ENCODE data around the gene SH3D19.

Gene SH3D19

GRCh38 chr4:151104621-151105020 lies 220.8 kb downstream of the SH3D19 start:
- no peak overlapping the region for H3K27ac ChIP-seq
- TF ChIP-seq CTCF (conservative IDR thresholded peaks at IDR 0.05) (no peak), ZFX (IDR thresholded peaks at IDR 0.05) (no peak)

DNA sequence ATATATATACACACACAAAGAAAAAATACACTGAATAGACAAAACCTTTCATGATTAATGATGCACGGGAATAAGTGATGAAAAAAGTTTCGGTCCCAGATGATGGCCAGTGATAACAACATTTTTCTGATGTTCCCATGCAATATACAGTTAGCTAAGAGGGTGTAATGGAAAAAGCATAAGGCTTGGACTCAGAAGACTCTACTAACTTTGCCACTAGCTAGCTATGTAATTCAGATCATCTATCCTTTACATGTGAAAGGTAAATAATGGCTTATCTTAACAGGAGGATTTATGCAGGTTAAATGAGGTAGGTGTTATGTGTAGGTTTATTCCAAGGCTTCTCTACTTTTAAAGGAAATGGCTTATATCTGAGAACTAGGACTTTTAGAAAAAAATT lies 221.6 kb downstream of the SH3D19 start:
- TF ChIP-seq CTCF (conservative IDR thresholded peaks at IDR 0.05) = no peak
- TF ChIP-seq ZFX (IDR thresholded peaks at IDR 0.05) = no peak
- H3K27ac ChIP-seq = no peak overlapping the region

GRCh38 chr4:151100531-151100930 lies 224.9 kb downstream of the SH3D19 start:
- TF ChIP-seq CTCF (conservative IDR thresholded peaks at IDR 0.05) = no peak
- TF ChIP-seq ZFX (IDR thresholded peaks at IDR 0.05) = no peak
- peak overlapping the region; percentile 98 for H3K27ac ChIP-seq

- TF ChIP-seq CTCF (conservative IDR thresholded peaks at IDR 0.05) = no peak
- no peak; the same call in 1 of the 2 replicates for TF ChIP-seq ZFX (IDR thresholded peaks at IDR 0.05)
- peak overlapping the region; percentile 98 for H3K27ac ChIP-seq
Measured at GRCh38 chr4:151099976-151100417, 225.4 kb downstream of the SH3D19 start.

DNA sequence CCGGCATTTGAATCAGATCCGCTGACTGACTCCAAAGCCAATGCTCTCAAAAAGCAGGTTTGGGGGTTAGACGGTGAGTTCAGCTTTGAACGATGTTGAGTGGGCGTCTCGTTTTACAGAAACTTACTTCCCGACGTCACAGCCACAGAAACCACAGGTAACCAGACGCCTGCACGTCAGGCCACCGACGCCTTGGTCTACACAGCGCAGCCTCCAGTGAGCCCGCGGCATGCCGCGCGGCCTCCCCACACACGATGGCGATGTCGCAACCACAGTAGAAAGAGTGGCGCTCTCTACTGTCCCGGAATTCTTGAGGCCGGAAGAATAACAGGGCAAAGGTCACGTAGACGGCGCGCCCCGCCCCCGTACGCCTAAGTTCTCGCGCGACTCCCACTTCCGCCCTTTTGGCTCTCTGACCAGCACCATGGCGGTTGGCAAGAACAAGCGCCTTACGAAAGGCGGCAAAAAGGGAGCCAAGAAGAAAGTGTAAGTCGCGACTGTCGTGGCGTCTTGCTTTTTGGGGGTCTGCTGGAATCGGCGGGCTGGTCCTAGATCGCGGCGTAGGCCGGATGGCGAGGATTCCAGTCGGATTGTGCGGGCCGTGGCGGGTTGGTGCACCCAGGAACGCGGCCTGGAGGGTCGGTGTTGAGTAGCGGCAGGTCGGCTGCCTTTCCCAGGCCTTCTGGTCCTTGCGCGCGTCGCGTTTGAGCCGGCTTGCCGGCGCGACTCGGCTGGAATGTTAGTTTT lies 226.0 kb downstream of the SH3D19 start, which contains the start of gene RPS3A:
Gene RPS3A (plus strand): TSS at position 400 of the 747 bp plus-strand sequence. CDS start 25 bp downstream, at position 425.
- TF ChIP-seq CTCF (conservative IDR thresholded peaks at IDR 0.05) (peak; percentile 92), ZFX (IDR thresholded peaks at IDR 0.05) (peak; percentile 77)

DNA sequence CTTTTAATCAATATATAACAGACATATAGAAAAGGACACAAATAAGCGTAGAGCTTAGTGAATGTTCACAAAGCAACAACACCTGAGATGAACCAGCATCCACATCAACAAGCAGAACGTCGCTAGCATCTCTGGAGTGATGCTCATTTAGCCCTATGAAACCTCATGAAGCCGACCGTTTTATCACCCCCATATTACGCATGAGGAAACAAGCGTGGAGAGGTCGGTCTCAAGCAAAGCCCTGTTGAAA lies 226.5 kb downstream of the SH3D19 start:
- TF ChIP-seq ZFX (IDR thresholded peaks at IDR 0.05) = no peak
- no peak for TF ChIP-seq CTCF (conservative IDR thresholded peaks at IDR 0.05)
- H3K27ac ChIP-seq = peak overlapping the region; percentile 98

More for the DNA sequence above, 226.0 kb downstream of the SH3D19 start, which contains the start of gene RPS3A:
- peak within 1 kb of the TSS; percentile 98 for H3K27ac ChIP-seq

DNA sequence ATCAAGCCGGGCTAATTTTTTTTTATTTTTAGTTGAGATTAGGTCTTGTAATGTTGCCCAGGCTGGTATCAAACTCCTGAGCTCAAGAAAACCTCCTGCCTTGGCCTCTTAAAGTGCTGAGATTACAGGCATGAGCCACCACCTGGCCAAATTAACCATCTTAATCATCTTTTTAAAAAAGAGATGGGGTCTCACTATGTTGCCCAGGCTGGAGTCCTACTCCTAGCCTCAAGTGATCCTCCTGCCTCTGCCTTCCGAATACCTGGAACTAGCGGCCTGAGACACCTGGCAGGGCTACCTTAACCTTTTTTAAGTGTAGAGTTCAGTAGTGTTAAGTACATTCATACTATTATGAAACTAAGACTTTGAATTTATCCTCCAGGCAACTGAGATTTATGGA lies 227.6 kb downstream of the SH3D19 start:
- H3K27ac ChIP-seq = no peak overlapping the region
- TF ChIP-seq CTCF (conservative IDR thresholded peaks at IDR 0.05) = no peak
- no peak for TF ChIP-seq ZFX (IDR thresholded peaks at IDR 0.05)
